ENCODE results near the gene SYNPO2L.

- TF ChIP-seq CTCF (IDR thresholded peaks at IDR 0.05) (no peak), EZH2 (IDR thresholded peaks at IDR 0.05; ENCODE audit: borderline replicate concordance, insufficient read depth, low read depth, low read length, poor library complexity, severe bottlenecking) (no peak)
Measured at GRCh38 chr10:73629165-73629564, 26.7 kb downstream of the SYNPO2L start.
